Activated CD4-positive, alpha-beta T cell treated with anti-CD3 and anti-CD28 coated beads for 4 hours (primary cell): ENCODE measurements around the gene EXOC1.
A peak's percentile ranks its signal among the peaks of the same experiment; 100 is the strongest.
"Not testable (repeated sequence)": the region's sequence is repeated elsewhere in the genome, so short reads cannot be mapped to it uniquely, and the experiment has no call there.

Experiments used
- DNase-seq, 2 donors: peaks; one replicate each; pipeline ENCODE4 v3.0.0-alpha.2; 2020

EXOC1 gene

GRCh38 chr4:55906989-55907388 lies 53.5 kb downstream of the EXOC1 start:
- peak; percentile 5 to 11 for DNase-seq

DNA sequence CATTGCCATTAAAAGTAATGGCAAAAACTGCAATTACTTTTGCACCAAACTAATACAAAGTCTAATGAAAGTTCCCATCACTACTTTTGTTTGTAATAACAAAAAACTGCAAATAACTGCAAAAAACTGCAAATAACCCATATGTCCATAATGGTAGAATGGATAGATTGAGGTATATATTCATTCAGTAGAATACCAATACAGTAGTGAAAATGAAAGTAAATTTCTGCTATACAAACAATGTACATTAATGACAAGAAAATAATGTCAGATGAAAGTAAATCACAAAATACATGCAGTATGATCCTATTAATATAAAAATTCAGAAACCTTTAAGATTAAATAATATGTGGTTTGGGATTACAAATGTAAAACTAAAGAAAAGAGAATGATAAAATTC lies 54.0 kb downstream of the EXOC1 start:
- DNase-seq, result no peak

DNA sequence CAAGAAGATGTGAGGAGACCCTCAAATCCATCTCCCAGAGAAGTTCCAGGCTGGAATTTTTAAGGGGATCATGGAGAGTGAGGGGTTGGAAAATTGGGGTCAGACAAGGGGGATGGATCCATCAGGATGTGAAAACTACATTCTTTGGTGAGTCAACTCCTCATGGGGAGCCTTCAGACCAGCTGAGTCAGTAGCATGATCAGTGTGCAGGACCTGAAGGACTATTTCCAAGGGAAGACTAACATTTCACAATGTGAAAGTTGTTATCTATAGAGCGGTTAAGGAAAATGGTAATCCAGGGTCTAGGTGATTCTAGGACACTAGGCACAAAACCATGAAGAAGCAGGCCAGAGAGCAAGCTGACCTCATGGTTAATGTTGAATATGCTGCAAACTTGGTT lies 56.7 kb downstream of the EXOC1 start:
- DNase-seq, result no peak

- DNase-seq, result no peak
Observed at GRCh38 chr4:55912249-55912648, 58.8 kb downstream of the EXOC1 start.

GRCh38 chr4:55920571-55920970 lies 67.1 kb downstream of the EXOC1 start:
- DNase-seq, result no peak

DNA sequence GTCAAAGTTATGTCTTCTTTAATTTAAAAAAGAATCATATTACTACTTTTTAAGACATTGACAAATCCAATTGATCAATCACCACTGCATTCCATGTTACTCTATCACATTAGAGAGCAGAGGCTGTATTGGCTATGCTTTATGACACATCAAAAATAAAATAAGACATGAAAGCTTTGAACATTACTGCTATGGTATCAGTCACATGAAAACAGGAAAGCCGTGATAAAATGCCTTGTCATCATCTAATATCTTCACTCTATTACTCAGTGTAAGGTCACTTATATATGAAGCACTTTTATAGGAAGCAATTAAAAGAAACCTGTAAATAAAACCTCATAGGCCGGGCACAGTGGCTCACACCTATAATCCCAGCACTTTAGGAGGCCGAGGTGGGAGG lies 67.6 kb downstream of the EXOC1 start:
- DNase-seq, result no peak

- DNase-seq, result no peak
Observed at GRCh38 chr4:55925241-55925640, 71.8 kb downstream of the EXOC1 start.

- no peak for DNase-seq
Observed at GRCh38 chr4:55926610-55927009, 73.2 kb downstream of the EXOC1 start.

DNA sequence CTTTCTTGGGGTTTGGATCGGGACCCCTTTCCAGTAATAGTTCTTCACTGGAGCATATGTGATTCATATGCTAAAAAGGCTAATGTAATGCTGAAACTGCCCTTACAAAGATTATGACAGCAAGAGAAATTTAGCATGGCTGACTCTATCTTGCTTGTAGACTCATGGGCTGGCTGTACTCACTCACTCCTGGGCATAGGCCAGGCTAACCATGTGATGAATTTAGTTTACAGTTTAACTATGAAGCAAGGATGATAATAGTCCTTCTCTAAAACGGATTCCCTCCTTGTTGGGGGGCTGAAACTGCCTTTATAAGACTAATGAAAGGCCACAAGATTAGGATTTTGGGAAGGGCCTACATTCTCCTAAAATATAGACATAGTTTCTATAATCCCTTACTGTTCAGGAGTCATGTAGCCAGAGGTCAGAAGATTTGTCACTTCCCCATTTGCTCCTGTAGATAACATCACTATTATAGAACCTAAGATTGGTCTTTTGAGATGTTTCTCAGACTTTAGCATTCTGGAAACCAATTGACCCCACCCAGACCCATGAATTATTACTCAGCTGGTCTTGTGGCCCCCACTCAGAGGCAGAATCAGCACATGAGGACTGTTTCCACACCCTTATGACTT lies 74.5 kb downstream of the EXOC1 start:
- DNase-seq, result no peak

- DNase-seq, result no peak
Observed at GRCh38 chr4:55928846-55929245, 75.4 kb downstream of the EXOC1 start.

GRCh38 chr4:55931043-55931442 lies 77.6 kb downstream of the EXOC1 start:
- no peak for DNase-seq

GRCh38 chr4:55931833-55932232 lies 78.4 kb downstream of the EXOC1 start:
- DNase-seq, result no peak

DNA sequence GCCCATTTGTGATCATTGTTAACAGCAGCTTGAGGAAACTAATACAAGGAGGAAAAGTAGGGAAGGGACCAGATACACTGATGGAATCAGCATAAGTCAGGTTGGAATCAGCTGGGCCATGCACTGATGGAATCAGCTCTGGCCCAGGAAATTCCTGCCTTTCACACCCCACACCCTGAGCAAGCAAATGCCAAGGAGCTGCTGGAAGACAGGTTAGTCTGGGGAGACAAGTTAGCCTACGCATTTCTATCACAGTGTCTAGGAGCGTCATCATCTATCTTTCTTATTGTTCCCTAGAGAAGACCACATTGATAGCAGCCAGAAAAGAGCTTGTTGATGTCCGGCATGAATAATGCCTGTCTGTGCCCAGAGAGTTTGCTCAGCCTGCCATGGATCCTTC lies 79.1 kb downstream of the EXOC1 start:
- no peak for DNase-seq

- DNase-seq, result no peak
Observed at GRCh38 chr4:55933611-55934010, 80.2 kb downstream of the EXOC1 start.

DNA sequence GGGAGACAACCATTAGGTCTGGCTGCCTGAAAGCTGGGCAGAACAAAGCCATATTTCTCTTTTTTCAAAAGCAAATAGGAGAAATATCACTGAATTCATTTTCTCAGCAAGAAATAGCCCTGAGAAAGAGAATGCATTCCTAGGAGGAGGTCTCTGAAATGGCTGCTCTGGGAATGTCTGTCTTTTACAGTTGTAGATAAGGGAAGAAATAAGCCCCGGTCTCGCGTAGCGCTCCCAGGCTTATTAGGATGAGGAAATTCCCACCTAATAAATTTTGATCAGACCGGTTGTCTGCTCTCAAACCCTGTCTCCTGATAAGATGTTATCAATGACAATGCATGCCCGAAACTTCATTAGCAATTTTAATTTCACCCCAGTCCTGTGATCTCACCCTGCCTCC lies 82.5 kb downstream of the EXOC1 start:
- DNase-seq, result not testable (repeated sequence)

DNA sequence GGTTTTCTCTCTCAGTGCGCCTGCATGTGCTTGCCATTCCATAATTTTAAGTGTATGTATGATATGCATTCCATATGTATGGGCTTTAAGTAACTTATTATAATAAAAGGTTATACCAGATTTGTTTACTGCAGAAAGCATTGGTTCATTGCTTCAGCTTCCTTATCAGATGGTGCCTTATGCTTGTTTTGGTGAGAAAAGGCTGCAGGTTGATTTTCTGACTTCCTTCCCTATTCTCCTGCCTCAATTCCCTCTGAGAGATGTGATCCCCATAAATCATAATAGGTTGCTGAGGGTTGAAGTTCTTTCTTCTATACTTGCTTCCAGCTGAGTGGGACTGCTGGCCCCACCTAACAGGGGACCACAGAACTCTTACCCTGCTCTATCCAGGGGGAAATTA lies 85.0 kb downstream of the EXOC1 start:
- DNase-seq, result no peak

DNA sequence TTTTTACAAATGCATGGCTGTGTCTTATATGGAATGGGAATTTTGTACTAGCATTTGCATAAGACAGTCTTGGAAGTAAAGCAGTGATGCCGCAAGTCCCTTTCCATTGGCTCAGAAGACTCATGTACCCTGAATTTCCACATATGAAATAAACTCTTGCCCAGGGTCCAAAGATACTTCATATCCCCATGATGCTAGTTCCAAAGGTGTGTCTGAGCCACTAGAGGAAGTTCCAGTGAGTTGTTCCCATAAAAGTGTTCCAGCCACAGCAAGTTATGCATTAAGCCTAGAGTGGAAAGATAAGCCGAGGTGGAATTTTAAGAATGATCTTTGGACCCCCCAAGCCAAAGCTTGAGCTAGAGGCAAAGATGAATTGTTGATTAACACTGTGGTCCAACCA lies 86.0 kb downstream of the EXOC1 start:
- DNase-seq, result no peak

DNA sequence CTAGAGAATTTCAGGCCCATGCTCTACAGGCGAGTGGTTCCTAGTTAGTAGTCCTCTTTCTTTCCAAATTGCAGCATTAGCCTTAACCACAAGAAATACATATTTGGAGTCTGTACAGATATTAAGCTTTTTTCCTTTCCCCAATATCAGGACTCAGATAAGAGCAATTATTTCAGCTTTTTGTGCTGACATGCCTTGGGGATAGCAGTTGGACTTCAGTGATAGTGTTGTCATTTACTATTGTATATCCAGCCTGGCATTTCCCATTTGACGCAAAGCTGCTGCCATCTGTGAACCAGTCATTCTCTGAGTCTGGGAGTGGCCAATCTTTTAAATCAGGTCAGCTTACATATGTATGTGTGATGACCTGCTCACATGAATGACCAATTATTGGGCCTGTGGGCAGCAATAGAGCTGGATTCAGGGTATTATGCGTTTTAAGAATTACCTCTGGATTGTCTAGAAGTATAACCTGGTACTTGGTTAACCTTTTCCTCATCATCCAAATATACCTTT lies 88.5 kb downstream of the EXOC1 start:
- DNase-seq, result no peak

GRCh38 chr4:55947254-55947882 lies 93.9 kb downstream of the EXOC1 start:
- peak in 1 of 2 donors; percentile 6 for DNase-seq

DNA sequence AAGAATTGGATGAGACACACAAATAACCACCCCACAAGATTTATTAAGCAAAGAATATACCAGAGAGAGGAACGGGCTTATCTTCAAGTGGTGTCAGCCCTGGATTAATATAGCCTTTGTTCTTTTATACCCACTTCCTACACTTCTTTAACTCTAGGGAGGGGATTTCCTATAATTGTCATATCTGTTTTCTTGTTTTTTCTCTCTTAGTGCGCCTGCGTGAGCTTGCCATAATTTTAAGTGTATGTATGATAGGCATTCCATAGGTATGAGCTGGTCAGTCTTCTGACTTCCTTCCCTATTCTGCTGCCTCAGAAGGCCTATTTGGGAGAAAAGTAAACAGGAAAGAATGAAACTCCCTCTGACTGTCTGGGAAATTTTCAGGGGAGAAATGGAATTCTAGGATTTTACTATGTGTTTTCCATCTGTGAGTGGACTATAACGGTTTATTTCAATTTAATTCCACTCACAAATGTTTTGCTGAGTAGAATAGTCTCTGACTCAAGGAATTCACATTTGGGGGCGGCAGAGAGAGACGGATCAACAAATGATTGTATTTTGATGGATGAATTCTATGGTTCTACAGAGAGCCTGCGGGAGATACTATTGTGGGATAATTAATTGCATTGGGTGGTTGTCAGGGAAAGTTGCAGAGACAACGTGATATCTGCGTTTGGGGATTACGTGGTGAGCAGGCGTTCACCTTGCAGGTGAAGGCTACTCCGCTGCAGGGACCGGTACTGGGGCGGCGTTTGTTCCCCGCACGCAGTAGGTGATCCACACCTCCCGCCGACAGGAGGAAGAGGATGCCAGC lies 94.7 kb downstream of the EXOC1 start:
- peak; percentile 50 to 51 for DNase-seq

GRCh38 chr4:55948726-55949481 lies 95.5 kb downstream of the EXOC1 start, which contains the start of gene CEP135:
Gene CEP135, plus strand, starts transcription at chr4:55948945. Its CDS starts 3,186 bp downstream, at chr4:55952131.
- peak; percentile 87 to 89 for DNase-seq

DNA sequence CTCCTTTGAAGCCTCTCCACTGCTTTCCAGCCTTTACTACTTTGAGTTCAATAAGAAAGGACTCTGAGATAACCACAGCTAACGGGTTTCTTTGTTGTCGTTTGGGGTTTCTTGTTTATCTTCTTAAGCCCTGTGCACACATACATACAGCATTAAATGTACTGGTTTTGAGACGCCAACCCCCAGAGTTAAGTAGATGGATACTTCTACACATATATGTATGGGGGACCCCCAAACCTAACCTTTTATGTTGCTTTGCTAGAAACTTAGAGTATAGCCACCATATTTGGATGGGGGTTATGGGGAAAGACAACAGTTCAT lies 96.0 kb downstream of the EXOC1 start:
- DNase-seq, result no peak
